GM13976 (cell line): ENCODE measurements around the gene ATP1B4.

Experiments used
- DNase-seq: peaks from one replicate; pipeline ENCODE4 v3.0.0; 2012; ENCODE audit warnings: low spot score
- in situ Hi-C: fragments of 300-500 bp; cut with MboI; formaldehyde crosslinking; loops from one replicate; pipeline ENCODE4 v1.12.0; 2022; ENCODE audit warnings: low sequenced_read_pairs, mixed read lengths, inconsistent platforms; ENCODE audit not compliant: unreplicated experiment
- TF ChIP-seq, protein P1 (sequence below): IDR thresholded peaks from 2 replicates; pipeline ENCODE4 v1.5.1; 2012; ENCODE audit warnings: borderline replicate concordance, mild to moderate bottlenecking; ENCODE audit not compliant: insufficient read depth; ENCODE audit errors: extremely low read depth, missing control alignments, control extremely low read depth

The ATP1B4 gene

DNA sequence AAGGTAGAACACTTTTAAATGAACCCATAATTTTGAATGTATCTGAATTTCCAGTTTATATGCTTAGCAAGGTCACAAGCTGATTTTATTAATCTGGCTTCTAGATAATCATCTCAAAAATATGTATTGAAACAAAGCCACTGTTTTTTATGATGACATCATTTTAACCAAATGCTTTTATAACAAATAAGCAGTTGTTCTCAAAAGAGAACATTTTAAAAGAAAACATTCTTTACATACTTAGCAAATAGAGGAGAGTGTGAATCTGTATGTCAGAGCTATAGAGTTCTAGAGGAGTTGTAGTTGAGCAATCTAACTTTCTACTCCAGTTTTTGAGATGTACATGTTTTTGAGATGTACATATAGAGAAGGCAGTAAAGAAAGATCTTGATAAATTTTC is 64.7 kb downstream of the ATP1B4 start:
- TF ChIP-seq, protein P1, sequence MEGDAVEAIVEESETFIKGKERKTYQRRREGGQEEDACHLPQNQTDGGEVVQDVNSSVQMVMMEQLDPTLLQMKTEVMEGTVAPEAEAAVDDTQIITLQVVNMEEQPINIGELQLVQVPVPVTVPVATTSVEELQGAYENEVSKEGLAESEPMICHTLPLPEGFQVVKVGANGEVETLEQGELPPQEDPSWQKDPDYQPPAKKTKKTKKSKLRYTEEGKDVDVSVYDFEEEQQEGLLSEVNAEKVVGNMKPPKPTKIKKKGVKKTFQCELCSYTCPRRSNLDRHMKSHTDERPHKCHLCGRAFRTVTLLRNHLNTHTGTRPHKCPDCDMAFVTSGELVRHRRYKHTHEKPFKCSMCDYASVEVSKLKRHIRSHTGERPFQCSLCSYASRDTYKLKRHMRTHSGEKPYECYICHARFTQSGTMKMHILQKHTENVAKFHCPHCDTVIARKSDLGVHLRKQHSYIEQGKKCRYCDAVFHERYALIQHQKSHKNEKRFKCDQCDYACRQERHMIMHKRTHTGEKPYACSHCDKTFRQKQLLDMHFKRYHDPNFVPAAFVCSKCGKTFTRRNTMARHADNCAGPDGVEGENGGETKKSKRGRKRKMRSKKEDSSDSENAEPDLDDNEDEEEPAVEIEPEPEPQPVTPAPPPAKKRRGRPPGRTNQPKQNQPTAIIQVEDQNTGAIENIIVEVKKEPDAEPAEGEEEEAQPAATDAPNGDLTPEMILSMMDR = no peak
- in situ Hi-C loops = no loop called here

DNA sequence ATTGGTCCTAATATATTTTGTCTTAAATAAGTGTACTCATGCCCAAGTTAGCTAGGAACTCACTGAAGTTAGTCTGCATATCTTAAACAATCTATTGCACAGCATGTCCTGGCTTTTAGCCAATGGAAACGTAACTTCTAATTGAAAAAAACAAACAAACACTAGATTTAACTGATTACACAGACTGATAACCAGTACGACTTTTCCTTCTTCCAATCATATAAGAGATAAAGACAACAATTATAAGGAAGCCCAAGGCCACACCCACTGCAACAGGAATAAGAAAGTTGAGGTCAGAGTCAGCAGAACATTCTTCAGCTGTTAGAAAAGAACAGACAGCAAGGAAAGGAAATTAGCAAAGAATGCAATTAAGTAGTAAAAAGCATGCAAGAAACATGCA is 66.4 kb downstream of the ATP1B4 start:
- no peak for DNase-seq
- TF ChIP-seq, protein P1 = no peak
- in situ Hi-C loops = no loop called here

More for the DNA sequence above, 64.7 kb downstream of the ATP1B4 start:
- DNase-seq = no peak

DNA sequence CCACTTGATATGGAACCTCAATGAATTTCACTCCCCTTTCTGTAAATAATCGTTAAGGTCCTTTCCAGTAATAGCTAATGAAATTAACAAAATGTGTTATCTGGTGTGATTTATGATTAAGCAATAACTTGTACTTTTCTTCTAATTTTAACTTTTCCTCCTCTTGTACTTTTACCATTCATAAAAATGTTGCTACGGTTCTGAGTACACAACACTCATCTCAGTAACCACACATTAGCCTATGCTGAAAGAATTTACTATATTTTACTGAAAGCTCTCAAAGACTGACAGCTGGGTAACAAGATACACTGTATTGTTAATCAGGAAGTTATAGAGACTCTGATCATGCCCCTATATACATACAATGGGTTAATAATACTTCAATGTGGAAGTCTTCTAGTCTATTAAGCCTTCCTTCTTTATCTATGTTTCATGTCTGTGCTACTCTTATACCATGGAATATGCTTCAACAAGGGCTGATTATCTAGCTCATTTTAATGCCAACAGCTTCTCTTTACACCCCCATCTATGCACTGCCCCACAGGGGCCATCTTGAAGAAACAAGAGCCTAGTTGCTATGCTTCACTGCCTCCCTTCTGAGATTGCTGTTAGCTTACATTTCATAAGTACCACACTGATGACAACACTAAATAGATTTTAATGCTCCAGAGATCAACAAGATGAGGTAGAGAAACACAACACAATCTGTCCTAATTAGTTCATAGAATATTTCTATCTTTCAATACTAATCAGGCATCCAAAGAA is 68.1 kb downstream of the ATP1B4 start:
- in situ Hi-C loops = no loop called here
- DNase-seq = no peak
- TF ChIP-seq, protein P1 = no peak
